Lung (tissue), 12 donors: Measurements from ENCODE around the gene HEXA. TPM values are rescaled to one million over a fixed set of nuclear protein-coding genes. Genes with fewer than 3 reads are reported as not detected.
"Not testable (repeated sequence)": the region's sequence is repeated elsewhere in the genome, so short reads cannot be mapped to it uniquely, and the experiment has no call there.

Source experiments
- ATAC-seq: fragments of 200-7000 bp; cut with Tn5 transposase; one replicate; pipeline ENCODE4 v1.9.1; 2020; ENCODE audit warnings: moderate number of reproducible peaks; ENCODE audit not compliant: insufficient read depth, low FRiP score
- DNase-seq, 3 donors: peaks; one replicate each; pipeline ENCODE4 v3.0.0-alpha.2; 2013 to 2017
- H3K27ac ChIP-seq, 2 donors: one replicate each; pipeline ENCODE4 v1.5.1; 2013; ENCODE audit warnings: mild to moderate bottlenecking in 2 of 2, moderate library complexity in 2 of 2, control low read depth in 1 of 2, inconsistent platforms in 1 of 2, low read depth in 1 of 2, low read length in 1 of 2
- H3K27me3 ChIP-seq, 3 donors: one replicate each; pipeline ENCODE4 v1.5.1; 2013; ENCODE audit warnings: low read length in 2 of 3; ENCODE audit not compliant: control insufficient read depth in 3 of 3, insufficient read depth in 3 of 3
- H3K36me3 ChIP-seq, 4 donors: one replicate each; pipeline ENCODE4 v1.5.1; 2013; ENCODE audit warnings: low read length in 4 of 4, mild to moderate bottlenecking in 1 of 4, moderate library complexity in 1 of 4; ENCODE audit not compliant: control insufficient read depth in 4 of 4, insufficient read depth in 4 of 4
- H3K4me1 ChIP-seq, 5 donors: one replicate each; pipeline ENCODE4 v1.5.1; 2013; ENCODE audit warnings: low read length in 5 of 5, mild to moderate bottlenecking in 2 of 5, moderate library complexity in 1 of 5; ENCODE audit not compliant: control insufficient read depth in 5 of 5, insufficient read depth in 5 of 5
- H3K4me3 ChIP-seq: one replicate; pipeline ENCODE4 v1.5.1; 2013; ENCODE audit warnings: mild to moderate bottlenecking, control low read depth, moderate library complexity
- H3K9ac ChIP-seq, 2 donors: one replicate each; pipeline ENCODE4 v1.5.1; 2013; ENCODE audit warnings: low read length in 2 of 2, control low read depth in 1 of 2; ENCODE audit not compliant: insufficient read depth in 1 of 2
- H3K9me3 ChIP-seq, 4 donors: one replicate each; pipeline ENCODE4 v1.5.1; 2013; ENCODE audit warnings: low read length in 3 of 4, mild to moderate bottlenecking in 1 of 4, moderate library complexity in 1 of 4; ENCODE audit not compliant: control insufficient read depth in 4 of 4, insufficient read depth in 3 of 4
- WGBS, 2 donors: extraction: QIAGEN DNeasy Blood & Tissue Kit; methylation state at CpG; one replicate each; pipeline ENCODE4 v1.1.7; 2013; 5-methylcytosine and 5-hydroxymethylcytosine counted together
- polyA plus RNA-seq, 2 donors: library from polyadenylated mRNA; stranded (reverse); fragments of 200-250 nt; gene quantifications; one replicate each; pipeline ENCODE4 v1.2.1, GENCODE V29; 2013
- total RNA-seq, 2 donors: library from RNA; depleted of rRNA in 1 of 2; stranded (reverse); fragments of >200 nt in 1 of 2; gene quantifications; one replicate each; pipeline ENCODE4 v1.2.1, GENCODE V29; 2014 to 2021
- TF ChIP-seq, protein P1 (sequence below): IDR thresholded peaks from 2 replicates; pipeline ENCODE4 v1.5.1; 2012; ENCODE audit warnings: mild to moderate bottlenecking; ENCODE audit errors: control extremely low read depth, extremely low read depth
- donor health status: control.
- donor health status: control.
- donor health status: Bipolar disorder and iron deficiency.
- donor health status: healthy.
- donor health status: DM: yes; HTN: yes; CAD: no.

The HEXA gene
- total and polyA plus RNA-seq, 4 donors: 108 to 156 (median 133) TPM

GRCh38 chr15:72420576-72420975, 44.8 kb upstream of the HEXA start:
- DNase-seq (no peak), ATAC-seq (no peak)
- no peak overlapping the region for H3K27ac ChIP-seq
- WGBS, 2 donors: 42 to 60% methylated on average over 2 of the region's 2 CpGs
- H3K9me3 ChIP-seq: peaks cover 0 to 2% (median 0%) of the 10 kb centered on the region in 4 donors
- H3K4me3 ChIP-seq: no peak overlapping the region
- no peaks in the 10 kb centered on the region for H3K36me3 ChIP-seq
- TF ChIP-seq, protein P1, sequence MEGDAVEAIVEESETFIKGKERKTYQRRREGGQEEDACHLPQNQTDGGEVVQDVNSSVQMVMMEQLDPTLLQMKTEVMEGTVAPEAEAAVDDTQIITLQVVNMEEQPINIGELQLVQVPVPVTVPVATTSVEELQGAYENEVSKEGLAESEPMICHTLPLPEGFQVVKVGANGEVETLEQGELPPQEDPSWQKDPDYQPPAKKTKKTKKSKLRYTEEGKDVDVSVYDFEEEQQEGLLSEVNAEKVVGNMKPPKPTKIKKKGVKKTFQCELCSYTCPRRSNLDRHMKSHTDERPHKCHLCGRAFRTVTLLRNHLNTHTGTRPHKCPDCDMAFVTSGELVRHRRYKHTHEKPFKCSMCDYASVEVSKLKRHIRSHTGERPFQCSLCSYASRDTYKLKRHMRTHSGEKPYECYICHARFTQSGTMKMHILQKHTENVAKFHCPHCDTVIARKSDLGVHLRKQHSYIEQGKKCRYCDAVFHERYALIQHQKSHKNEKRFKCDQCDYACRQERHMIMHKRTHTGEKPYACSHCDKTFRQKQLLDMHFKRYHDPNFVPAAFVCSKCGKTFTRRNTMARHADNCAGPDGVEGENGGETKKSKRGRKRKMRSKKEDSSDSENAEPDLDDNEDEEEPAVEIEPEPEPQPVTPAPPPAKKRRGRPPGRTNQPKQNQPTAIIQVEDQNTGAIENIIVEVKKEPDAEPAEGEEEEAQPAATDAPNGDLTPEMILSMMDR: no peak
- no peaks in the 10 kb centered on the region for H3K4me1 ChIP-seq
- H3K27me3 ChIP-seq: peaks cover 0 to 2% (median 0%) of the 10 kb centered on the region in 3 donors
- H3K9ac ChIP-seq: no peak overlapping the region

GRCh38 chr15:72419768-72420167, 44.0 kb upstream of the HEXA start:
- H3K4me1 ChIP-seq, DNase-seq, H3K9ac ChIP-seq, H3K27ac ChIP-seq, H3K36me3 ChIP-seq, H3K4me3 ChIP-seq, H3K9me3 ChIP-seq, ATAC-seq, H3K27me3 ChIP-seq: not testable (repeated sequence)
- WGBS, 2 donors: 87 to 94% methylated on average over 3 of the region's 3 CpGs

DNA sequence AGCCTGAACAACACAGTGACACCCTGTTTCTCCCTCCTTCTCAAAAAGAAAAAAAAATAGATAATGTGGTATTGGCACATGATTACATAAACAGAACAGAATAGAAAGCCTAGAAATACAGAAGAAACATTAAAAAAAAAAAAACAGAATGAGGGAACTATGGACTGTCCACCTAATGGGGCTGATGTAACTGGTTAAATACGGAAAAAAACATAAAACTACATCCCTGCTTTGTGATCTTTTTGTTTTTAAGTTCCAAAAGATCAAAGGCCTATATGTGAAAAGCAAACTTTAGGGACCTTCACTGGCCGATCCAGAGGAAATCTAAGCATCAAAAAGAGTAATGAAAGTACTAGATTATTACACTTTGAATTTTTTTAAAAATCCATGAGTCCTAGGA, 39.5 kb upstream of the HEXA start:
- H3K36me3 ChIP-seq: no peaks in the 10 kb centered on the region
- no peaks in the 10 kb centered on the region for H3K4me1 ChIP-seq
- no peaks in the 10 kb centered on the region for H3K27me3 ChIP-seq
- WGBS, 2 donors: 76 to 86% methylated on average over 2 of the region's 2 CpGs
- H3K27ac ChIP-seq: no peak overlapping the region
- no peak for DNase-seq
- TF ChIP-seq, protein P1: no peak
- no peak for ATAC-seq
- H3K9me3 ChIP-seq: no peaks in the 10 kb centered on the region
- no peak overlapping the region for H3K4me3 ChIP-seq
- no peak overlapping the region for H3K9ac ChIP-seq

GRCh38 chr15:72413337-72413736, 37.5 kb upstream of the HEXA start:
- WGBS, 2 donors: 87 to 91% methylated on average over 3 of the region's 3 CpGs
- not testable (repeated sequence) for H3K27ac ChIP-seq, H3K27me3 ChIP-seq, H3K4me1 ChIP-seq, H3K4me3 ChIP-seq, H3K9me3 ChIP-seq, H3K9ac ChIP-seq, DNase-seq, H3K36me3 ChIP-seq, ATAC-seq

DNA sequence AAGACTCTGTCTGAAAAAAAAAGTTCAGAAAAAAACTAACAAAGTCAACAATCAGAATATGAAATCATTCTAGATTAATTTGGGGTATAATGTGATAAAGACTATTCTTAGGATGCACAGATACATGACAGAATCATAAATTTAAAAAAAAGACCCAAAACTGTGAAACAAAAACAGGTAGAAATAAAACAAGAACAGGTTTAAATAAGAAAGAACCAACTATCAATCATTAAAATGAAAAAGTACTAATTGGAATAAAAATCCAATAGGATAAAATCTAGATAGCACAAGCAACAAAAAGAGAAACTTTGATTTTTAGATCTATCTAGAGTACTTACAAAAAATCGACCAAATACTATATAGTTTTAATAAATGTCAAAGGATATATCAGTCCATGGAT, 35.7 kb upstream of the HEXA start:
- H3K27ac ChIP-seq: no peak overlapping the region
- peaks cover 0 to 4% (median 0%) of the 10 kb centered on the region in 3 donors for H3K27me3 ChIP-seq
- DNase-seq: no peak
- ATAC-seq: no peak
- H3K9me3 ChIP-seq: no peaks in the 10 kb centered on the region
- no peak overlapping the region for H3K9ac ChIP-seq
- no peak overlapping the region for H3K4me3 ChIP-seq
- no peaks in the 10 kb centered on the region for H3K36me3 ChIP-seq
- 38 to 48% methylated on average over 1 of the region's 1 CpG for WGBS, 2 donors
- H3K4me1 ChIP-seq: no peaks in the 10 kb centered on the region
- TF ChIP-seq, protein P1: no peak
